Femur (tissue), 1 donor: ENCODE measurements around the gene HCRTR2.
"Not testable (repeated sequence)": the region's sequence is repeated elsewhere in the genome, so short reads cannot be mapped to it uniquely, and the experiment has no call there.

ENCODE experiments used
- DNase-seq: peaks from one replicate; pipeline ENCODE4 v3.0.0-alpha.2; 2017

The HCRTR2 gene

GRCh38 chr6:55174211-55175026 lies at the start of gene HCRTR2:
Gene HCRTR2, plus strand, starts transcription at chr6:55174515. Its CDS starts 73 bp downstream, at chr6:55174588.
- DNase-seq = no peak

GRCh38 chr6:55130806-55131324 lies 43.5 kb upstream of the HCRTR2 start:
- DNase-seq = no peak

- DNase-seq = no peak
These were observed 42.7 kb upstream of the HCRTR2 start for GRCh38 chr6:55131616-55132015.

- no peak for DNase-seq
These were observed 37.4 kb upstream of the HCRTR2 start for GRCh38 chr6:55136916-55137315.

GRCh38 chr6:55137929-55138693 lies 36.2 kb upstream of the HCRTR2 start:
- DNase-seq = no peak

GRCh38 chr6:55141611-55142010 lies 32.7 kb upstream of the HCRTR2 start:
- no peak for DNase-seq

- no peak for DNase-seq
These were observed 31.7 kb upstream of the HCRTR2 start for GRCh38 chr6:55142610-55143009.

GRCh38 chr6:55153284-55153683 lies 21.0 kb upstream of the HCRTR2 start:
- DNase-seq = no peak

GRCh38 chr6:55158784-55159183 lies 15.5 kb upstream of the HCRTR2 start:
- DNase-seq = not testable (repeated sequence)

- no peak for DNase-seq
These were observed 6.5 kb upstream of the HCRTR2 start for GRCh38 chr6:55167860-55168259.

- DNase-seq = no peak
These were observed 1.0 kb downstream of the HCRTR2 start for GRCh38 chr6:55175078-55176049.

- no peak for DNase-seq
These were observed 2.6 kb downstream of the HCRTR2 start for GRCh38 chr6:55176958-55177357.

- DNase-seq = no peak
These were observed 5.9 kb downstream of the HCRTR2 start for GRCh38 chr6:55180258-55180657.

GRCh38 chr6:55182016-55182650 lies 7.8 kb downstream of the HCRTR2 start:
- DNase-seq = no peak

- no peak for DNase-seq
These were observed 10.6 kb downstream of the HCRTR2 start for GRCh38 chr6:55184782-55185530.

GRCh38 chr6:55198715-55199114 lies 24.4 kb downstream of the HCRTR2 start:
- DNase-seq = no peak

- no peak for DNase-seq
These were observed 24.9 kb downstream of the HCRTR2 start for GRCh38 chr6:55199239-55199638.

GRCh38 chr6:55208478-55209458 lies 34.5 kb downstream of the HCRTR2 start:
- DNase-seq = no peak

GRCh38 chr6:55210952-55211351 lies 36.6 kb downstream of the HCRTR2 start:
- DNase-seq = no peak

GRCh38 chr6:55212156-55212555 lies 37.8 kb downstream of the HCRTR2 start:
- no peak for DNase-seq
